NCI-H226 (cell line): Measurements from ENCODE around the gene CMYA5.
"Not testable (repeated sequence)": the region's sequence is repeated elsewhere in the genome, so short reads cannot be mapped to it uniquely, and the experiment has no call there.

Source experiments
- DNase-seq: peaks from one replicate; pipeline ENCODE4 v3.0.0-alpha.2; 2015

CMYA5 gene

DNA sequence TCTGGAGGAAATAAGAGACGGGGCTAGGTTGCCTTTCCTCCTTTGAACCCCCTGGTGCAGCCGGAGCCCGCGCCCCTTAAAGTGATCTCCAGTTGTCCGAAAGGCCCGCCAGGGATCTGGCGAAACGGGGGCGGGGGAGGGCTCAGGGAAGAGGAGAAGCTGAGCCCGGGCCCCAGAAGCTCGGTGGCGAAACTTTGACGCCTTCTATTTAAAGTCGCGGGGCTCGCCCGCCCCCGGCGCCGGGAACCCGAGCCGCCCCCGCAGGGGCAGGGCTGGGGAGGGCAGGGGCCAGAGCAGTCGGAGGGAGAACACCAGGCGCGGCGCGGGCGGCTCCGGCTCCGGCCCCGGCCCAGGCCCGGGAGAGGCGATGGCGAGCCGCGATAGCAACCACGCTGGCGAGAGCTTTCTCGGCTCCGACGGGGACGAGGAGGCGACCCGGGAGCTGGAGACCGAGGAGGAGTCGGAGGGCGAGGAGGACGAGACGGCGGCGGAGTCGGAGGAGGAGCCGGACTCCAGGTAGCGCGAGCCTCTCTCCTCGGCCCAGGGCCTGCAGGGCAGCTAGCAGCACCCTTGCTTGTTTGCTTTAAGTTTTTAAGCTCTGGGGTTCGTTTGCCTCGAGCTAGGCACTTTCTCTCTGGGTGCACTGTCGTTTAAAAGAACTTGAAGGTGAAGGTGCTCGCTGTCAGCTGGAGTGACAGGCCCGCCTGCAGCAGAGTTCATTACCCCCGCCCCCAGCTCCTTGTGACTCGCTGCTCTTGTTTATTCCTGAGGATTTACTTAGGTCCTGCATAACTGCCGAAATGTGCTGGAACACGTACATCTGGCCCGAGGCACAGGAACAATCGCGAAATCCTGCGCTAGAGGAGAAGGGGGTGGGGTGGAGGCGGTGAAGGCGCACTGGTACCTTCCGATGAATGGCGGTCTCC, at the start of gene CMYA5:
Gene CMYA5 (plus strand): TSS at position 296 of the 926 bp plus-strand sequence. CDS start 72 bp downstream, at position 368.
- DNase-seq = no peak

- no peak for DNase-seq
Measured at GRCh38 chr5:79640571-79641055, 49.0 kb upstream of the CMYA5 start.

- no peak for DNase-seq
Measured at GRCh38 chr5:79641414-79641813, 48.2 kb upstream of the CMYA5 start.

DNA sequence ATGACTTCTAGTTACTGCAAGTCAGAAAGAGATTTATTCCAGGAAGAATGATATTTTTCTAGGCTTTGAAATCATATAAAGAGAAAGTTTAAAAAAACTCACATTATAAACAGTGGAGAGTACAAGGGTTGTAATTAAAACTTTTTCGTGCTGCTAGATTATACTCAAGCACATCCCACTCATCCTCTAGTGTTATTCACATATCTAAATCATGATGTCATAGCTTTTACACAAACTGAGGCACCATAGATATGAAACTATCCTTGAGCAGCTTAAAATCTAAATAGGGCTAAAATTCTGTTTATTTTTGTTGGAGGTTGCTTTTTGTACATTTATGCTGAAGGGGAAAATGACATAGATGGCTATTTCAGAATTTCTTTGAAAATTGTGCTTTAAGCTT, 47.4 kb upstream of the CMYA5 start:
- DNase-seq = peak; percentile 9

DNA sequence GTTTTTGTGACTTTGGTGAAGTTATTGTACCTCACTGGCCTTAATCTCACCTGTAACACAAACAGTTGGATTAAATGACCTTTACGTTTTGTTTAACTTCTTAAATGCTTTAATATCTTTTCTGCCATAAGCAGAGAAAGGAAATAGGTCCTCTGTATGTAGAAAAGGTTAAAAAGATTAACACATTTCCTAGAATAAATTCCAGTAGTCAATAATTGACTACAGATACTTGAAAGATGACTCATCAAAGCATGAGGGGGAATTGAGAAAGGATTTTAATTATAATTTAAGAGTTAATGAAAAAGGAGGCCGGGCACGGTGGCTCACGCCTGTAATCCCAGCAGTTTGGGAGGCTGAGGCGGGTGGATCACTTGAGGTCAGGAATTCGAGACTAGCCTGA, 35.8 kb upstream of the CMYA5 start:
- DNase-seq = no peak

DNA sequence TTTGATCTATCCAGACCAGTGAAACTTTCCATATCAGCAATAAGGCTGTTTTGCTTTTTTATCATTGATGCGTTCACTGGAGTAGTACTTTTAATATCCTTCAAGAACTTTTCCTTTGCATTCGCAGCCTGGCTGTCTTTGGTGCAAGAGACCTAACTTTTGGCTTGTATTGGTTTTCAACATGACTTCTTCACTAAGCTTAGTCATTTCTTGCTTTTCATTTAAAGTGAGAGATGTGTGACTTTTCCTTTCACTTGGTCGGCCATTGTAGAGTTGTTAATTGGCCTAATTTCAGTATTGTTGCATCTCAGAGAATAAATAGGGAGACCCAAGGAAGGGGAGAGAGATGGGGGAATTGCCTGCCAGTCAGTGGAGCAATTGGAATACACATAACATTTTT, 26.4 kb upstream of the CMYA5 start:
- no peak for DNase-seq

GRCh38 chr5:79666758-79667157, 22.9 kb upstream of the CMYA5 start:
- no peak for DNase-seq

- no peak for DNase-seq
Measured at GRCh38 chr5:79672392-79672791, 17.2 kb upstream of the CMYA5 start.

DNA sequence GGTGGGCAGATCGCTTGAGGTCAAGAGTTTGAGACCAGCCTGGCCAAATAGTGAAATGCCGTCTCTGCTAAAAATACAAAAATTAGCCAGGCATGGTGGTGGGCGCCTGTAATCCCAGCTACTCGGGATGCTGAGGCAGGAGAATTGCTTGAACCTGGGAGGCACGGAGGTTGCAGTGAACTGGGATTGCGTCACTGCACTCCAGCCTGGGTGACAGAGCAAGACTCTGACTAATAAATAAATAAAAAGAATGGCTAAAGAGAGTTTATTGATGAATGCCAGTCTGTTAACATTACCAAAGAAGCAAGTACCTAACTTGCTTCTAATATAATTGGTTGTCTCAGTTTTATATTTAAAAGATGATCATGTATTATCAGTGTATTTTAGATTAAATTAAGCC, 13.3 kb upstream of the CMYA5 start:
- not testable (repeated sequence) for DNase-seq

DNA sequence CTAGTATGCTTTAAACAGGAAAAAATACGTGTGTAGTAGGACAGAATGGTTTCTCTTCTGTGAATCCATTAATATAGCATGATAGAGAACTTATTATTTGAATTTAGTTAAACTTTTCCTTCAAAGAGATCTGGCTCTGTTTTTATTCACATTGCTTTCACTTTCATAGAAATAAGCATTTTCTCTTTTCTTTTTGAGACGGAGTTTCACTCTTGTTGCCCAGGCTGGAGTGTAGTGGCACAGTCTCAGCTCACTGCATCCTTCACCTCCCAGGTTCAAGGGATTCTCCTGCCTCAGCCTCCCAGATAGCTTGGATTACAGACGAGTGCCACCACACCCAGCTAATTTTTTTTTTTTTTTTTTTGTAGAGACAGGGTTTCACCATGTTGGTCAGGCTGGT, 7.5 kb upstream of the CMYA5 start:
- DNase-seq = not testable (repeated sequence)

GRCh38 chr5:79684782-79685181, 4.9 kb upstream of the CMYA5 start:
- no peak for DNase-seq

- DNase-seq = no peak
Measured at GRCh38 chr5:79685627-79686026, 4.0 kb upstream of the CMYA5 start.

GRCh38 chr5:79686799-79687198, 2.8 kb upstream of the CMYA5 start:
- DNase-seq = no peak

- DNase-seq = no peak
Measured at GRCh38 chr5:79687889-79688288, 1.7 kb upstream of the CMYA5 start.

- no peak for DNase-seq
Measured at GRCh38 chr5:79691007-79691406, 1.4 kb downstream of the CMYA5 start.

GRCh38 chr5:79692596-79692995, 3.0 kb downstream of the CMYA5 start:
- DNase-seq = no peak

- DNase-seq = no peak
Measured at GRCh38 chr5:79694183-79694582, 4.5 kb downstream of the CMYA5 start.

- DNase-seq = peak; percentile 87
Measured at GRCh38 chr5:79694652-79695051, 5.0 kb downstream of the CMYA5 start.

- DNase-seq = no peak
Measured at GRCh38 chr5:79695526-79695925, 5.9 kb downstream of the CMYA5 start.

DNA sequence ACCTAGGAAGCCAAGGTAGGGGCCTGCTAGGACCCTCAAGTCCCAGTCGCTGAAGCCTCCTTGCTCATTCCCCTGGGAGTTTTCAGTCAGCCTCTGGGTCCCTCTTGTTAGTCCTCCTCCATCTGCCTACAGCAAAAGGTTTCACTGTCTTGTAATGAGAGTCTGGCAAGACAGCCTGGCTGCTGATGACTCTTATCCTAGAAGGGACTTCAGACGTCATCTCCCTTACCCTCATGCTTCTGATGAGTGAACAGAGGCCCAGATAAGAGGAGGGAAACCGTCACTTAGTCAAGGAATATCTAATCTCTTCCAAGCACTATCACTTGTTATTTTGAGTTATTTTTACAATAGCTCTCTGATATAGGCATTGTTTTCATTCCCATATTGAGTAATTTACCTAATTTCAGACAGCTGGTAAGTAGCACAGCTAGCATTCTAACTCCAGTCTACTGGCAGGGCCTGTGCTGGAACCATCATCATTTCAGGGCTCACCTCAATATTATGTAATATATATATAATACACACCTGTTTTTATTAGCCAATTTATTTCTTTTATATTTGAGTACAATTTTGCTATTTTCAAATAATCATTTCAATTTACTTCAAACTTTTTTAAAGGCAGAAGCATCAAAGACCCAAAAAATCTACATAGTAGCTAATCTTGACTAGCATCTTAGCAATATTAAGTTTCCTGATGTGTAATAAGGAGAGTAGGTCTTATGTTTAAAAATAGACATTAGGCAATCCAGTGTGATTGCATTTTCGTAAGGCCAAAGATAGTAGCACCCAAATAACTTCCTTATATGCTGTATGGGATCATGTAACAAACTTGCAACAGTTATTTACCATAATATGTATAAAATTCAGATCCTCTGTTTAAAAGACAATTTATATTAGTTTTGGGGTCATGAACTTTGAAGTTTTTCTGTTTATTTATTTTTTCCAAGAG, 7.9 kb downstream of the CMYA5 start:
- peak; percentile 76 for DNase-seq

GRCh38 chr5:79699763-79700400, 10.2 kb downstream of the CMYA5 start:
- DNase-seq = no peak

DNA sequence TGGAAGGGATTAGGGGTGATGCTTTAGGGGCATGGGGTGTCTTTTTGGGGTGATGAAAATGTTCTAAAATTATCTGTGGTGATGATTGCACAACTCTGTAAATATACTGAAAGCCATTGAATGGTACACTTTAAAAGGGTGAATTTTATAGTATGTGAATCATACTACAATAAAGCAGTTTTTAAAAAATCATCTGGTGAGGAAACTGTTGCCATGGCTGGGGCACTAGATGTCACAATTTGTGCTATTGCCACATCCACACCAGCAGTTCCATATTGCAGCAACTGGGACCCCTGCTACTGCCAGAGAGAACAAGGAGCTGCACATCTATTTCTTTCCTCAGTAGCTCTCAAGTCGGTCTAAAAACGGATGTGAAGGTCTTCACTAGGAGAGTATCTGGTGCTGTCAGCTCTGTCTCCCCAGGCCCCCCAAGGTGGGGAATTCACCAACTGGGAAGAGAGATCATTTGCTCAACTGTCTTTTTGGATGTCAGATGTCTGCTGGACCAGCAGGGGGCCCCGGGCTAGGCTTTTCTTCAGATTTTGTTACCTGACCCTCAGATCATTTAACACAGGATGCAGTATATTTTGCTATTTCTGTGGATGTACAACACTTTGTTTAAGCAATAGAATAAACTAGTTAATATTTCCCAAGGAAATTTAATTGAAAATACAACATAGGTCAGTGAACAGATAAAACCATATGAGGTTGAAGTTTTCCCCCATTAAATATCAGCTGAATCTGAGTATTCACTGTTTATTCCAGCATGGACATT, 13.2 kb downstream of the CMYA5 start:
- DNase-seq = no peak
